GM04504 (cell line): Measurements from ENCODE around the gene RBM4B.

ENCODE experiments used
- DNase-seq: peaks from one replicate; pipeline ENCODE4 v3.0.0-alpha.2; 2012; ENCODE audit warnings: low read depth

Gene RBM4B

DNA sequence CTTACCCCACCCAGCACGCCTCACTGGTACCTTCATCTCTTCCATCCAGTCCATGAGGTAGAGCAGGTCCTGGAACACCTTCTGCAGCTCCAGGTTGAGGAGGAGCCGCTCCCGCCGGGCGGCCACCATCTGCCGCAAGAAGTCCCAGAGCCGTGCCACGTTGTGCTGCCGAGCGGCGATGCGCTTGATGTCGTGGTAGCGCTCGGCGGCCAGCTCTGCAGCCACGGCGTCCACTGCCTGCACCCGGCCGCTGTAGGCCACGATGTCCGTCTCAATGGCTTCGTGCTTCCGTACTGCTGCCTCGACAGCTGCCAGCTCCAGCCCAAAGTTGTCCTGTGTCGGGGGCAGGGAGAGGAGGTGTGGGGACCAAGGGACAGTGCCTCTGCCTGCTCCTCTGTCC is 29.8 kb upstream of the RBM4B start:
- no peak for DNase-seq

DNA sequence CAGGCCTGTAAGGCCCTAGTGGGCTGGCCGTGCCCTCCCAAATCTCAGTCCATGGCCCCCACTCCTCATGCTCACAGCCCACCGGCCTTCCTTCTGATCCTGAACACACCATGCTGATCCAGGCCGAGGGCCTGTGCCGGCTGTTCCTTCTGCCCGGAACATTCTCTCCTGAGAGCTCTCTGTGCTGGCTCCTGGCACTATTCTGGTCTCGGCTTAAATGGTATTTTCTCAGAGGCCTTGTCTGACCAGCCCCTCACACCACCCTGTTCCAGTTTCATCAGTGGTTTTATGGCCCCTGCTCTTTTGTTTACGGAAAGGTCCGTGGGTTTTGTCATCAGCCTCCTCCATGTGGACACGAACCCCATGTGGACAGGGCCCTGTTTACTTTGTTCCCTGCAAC is 29.3 kb upstream of the RBM4B start:
- DNase-seq: no peak

- DNase-seq: no peak
Observed at GRCh38 chr11:66705587-66706335, 28.1 kb upstream of the RBM4B start.

DNA sequence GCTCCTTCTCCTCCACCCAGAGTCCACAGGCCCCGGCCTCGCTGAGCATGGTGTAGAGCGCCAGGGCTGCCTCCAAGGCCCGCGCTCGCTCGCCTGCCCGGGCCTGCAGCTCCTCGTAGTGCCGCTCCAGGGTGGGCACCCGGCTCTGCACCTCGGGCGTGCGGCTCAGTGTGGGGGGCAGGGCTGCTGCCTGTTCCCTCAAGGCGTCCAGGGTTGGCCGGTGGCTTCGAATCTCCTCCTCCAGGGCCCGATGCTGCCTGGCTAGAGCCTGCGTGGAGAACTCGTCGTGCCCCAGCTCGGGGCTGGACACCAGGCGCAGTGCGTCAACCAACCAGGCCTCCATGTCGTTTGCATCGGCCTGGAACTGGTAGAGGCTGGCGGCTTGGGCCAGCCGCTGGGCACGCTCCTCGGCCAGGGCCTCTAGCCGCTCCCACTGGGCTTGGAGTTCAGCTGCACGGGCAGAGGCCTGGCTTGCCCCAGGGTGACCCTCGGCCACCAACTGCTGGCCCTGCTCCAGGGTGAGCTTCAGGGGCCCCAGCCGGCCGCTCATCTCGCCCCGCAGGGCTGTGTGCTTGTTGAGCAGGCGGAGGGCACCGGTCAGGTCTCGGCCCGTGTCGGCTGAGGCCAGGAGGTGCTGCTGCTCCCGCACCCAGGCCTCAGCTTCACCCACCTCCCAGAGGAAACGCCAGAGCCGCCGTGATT is 27.1 kb upstream of the RBM4B start:
- DNase-seq: no peak

- DNase-seq: no peak
Observed at GRCh38 chr11:66701432-66702240, 23.9 kb upstream of the RBM4B start.

DNA sequence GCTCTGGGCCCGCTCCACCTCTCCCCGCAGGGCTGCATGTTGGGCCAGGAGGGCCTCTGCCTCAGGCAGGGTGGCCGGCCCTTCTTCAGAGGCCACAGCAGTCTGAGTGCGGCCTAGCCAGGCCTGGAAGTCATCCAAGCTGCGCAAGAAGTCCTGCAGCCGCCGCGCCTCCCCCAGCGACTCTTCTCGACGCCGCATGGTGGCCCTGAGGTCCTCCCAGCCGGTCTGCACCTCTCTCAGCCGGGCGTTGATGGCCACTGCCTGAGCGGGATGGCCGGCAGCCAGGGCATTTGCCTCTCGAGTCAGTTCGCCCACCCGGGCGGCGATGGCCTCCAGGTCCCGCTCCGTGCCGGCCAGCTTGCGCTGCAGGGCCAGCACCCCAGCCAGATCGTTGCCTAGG is 23.1 kb upstream of the RBM4B start:
- DNase-seq: no peak

GRCh38 chr11:66700337-66700736 is 22.6 kb upstream of the RBM4B start:
- no peak for DNase-seq

- DNase-seq: no peak
Observed at GRCh38 chr11:66698491-66698890, 20.8 kb upstream of the RBM4B start.

GRCh38 chr11:66697988-66698387 is 20.3 kb upstream of the RBM4B start:
- no peak for DNase-seq

DNA sequence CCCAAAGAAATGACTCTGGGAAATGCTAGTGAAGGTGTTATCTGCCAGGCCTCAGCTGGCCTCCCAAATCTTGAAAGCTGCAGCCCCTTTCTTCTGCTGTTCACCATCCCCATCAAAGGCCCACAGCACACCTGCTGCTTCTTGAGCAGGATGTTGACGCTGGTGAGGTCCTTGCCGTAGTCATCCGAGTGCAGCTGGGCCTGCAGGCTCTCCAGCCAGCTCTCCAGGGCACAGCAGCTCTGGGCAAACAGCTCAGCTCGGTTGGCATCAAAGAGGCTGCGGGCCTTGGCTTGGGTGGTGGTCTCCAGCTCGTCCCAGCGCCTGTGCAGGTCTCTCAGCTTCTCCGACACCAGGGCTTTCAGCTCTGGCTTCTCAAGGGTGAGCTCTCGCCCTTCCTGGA is 18.5 kb upstream of the RBM4B start:
- DNase-seq: no peak

GRCh38 chr11:66694732-66695207 is 17.1 kb upstream of the RBM4B start:
- peak; percentile 95 for DNase-seq

GRCh38 chr11:66694056-66694410 is 16.3 kb upstream of the RBM4B start:
- DNase-seq: no peak

DNA sequence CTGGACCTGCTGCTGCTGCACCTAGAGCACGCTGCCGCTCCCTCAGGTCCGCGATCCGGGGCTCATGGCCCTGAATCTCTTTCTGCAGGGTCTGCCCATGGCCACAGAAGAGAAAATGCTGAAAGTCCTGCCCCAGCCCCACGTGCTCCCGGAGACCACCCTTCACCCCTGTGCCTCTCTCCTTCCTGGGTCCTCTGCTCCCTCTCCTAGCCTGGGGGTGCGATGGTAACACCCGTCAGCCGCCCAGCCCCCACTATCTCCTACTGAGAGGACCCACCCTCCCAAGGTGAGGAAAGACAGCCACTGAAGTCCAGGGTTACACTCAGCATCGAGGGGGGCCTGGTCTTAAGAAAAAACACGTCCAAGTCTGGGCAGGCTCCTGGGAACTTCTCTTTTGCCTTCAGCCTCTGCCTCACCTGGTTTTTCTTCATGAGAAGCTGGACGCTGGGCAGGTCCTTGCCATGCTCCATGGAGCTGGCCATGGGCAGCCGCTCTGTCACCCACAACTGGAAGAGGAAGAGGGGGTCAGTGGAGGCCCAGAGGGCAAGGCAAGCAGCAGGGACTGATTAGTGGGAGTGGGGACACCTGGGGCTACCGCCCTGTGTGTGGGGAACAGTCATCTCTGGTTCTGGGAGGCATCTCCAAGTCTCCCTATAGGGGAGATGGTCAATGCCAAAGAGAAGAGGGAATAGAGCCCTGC is 15.8 kb upstream of the RBM4B start:
- no peak for DNase-seq

DNA sequence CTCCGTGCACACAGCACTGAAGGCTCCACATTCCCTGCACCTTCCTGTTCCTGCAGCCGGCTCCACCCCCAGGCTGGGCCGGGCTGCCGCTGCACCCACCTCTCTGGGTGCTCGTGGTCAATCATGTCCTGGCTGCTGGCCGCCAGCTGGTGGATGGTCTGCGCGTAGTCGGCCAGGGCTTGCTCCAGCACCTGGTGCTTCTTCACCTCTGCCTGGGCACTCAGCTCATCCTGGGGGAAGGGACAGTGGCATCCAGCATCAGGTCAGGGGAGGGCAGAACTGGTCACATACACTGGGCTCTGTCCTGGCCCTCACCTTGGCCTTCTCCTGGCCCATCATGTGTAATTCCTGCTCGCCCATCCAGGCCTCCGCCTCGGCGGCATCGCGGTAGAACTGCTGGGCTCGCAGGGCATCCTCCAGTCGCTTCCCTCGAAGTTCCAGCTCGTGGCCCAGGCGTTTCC is 15.2 kb upstream of the RBM4B start:
- DNase-seq: no peak

DNA sequence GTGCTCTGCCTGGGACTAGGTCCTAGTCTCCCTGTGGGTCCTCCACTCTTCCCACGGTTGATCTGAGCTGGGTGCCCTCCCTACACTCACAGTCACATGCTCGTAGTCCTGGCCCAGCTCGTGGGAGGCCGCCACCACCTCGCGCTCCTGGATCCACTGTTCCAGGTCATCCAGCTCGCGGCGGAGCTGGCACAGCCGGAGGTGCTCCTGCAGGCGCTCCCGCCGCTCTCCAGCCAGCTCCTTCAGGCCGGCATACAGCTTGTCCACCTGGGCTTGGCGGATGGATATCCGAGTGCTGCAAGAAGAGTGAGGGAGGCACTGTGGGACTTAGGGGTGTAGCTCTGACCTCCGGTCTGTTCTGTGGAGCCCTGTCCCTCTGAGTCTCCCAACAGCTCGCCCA is 14.8 kb upstream of the RBM4B start:
- no peak for DNase-seq

DNA sequence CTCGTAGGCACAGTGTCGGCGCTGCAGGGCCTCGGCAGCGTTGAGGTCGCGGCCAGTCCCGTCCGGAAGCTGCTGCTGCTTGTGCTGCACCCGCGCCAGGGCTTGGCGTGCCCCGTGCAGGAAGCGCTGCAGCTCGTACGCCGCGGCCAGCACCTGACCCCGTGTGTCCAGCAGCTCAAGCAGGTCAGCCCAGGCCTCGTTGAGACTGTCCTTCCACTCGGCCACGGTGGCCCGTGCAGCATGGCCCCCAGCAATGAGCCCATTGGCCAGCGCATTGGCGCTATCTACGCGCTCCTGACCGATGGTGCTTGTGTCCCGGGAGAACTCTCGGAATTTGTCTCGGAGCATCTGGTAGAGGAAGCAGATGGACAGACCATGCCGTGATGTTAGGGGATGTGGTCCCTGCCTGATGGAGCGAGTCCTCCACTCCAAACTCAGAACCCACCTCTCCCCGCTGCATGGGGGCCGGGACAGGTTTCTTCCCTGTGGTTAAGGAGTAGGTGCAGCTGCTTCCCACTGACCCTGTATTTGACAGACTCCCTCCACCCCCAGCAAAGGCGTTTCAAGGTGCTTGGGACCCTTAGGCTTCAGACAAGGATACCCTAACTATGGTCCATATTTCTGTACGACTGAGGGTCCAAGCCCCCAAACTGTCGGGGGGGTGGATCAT is 13.8 kb upstream of the RBM4B start:
- DNase-seq: no peak

DNA sequence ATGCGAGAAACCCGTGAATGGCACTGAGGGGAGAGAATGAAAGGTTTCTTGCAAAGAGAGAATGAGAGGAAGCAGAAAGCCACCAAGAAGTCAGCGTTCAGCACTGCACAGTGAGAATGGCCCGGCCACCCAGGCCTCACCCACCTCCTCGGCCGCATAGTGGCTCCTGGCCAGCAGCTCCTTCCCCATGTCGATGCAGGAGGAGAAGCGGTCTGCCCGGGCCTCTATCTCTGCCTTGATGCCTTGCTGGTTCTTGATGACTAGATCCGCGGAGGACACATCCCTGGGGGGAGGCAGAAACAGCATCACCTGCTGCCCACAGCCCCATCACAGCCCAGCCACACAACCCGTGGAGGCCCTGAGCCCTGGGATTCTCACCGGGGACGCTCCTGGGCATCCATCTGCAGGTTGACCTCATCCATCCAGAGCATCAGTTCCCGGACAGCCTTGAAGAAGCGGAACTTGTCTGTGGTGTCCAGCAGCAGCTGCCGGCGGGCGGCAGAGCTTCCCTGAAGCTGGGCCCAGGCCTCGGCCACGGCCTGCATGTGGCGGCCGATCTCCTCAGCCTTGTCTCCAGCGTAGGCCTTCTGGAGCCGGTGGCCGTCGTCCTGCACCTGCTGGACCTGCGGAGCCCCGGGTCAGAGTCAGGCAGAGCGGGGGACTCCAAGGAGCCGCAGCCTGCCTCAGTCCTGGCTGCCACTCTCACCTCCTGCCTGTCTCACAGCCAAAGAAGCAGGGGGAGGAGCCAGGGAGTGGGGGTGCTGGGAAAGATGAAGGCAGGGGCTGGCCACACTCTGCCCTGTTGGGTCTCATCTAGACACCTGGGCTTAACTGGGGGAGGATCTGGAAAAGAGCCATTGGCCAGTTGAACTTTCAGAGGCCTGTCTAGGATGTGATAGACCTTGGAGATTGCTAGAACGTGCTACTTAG is 12.2 kb upstream of the RBM4B start:
- no peak for DNase-seq

- DNase-seq: no peak
Observed at GRCh38 chr11:66688561-66689534, 11.2 kb upstream of the RBM4B start.

- no peak for DNase-seq
Observed at GRCh38 chr11:66687831-66688281, 10.2 kb upstream of the RBM4B start.
